ENCODE results near the gene VIPAS39.
A peak's percentile ranks its signal among the peaks of the same experiment; 100 is the strongest.

Gene VIPAS39

DNA sequence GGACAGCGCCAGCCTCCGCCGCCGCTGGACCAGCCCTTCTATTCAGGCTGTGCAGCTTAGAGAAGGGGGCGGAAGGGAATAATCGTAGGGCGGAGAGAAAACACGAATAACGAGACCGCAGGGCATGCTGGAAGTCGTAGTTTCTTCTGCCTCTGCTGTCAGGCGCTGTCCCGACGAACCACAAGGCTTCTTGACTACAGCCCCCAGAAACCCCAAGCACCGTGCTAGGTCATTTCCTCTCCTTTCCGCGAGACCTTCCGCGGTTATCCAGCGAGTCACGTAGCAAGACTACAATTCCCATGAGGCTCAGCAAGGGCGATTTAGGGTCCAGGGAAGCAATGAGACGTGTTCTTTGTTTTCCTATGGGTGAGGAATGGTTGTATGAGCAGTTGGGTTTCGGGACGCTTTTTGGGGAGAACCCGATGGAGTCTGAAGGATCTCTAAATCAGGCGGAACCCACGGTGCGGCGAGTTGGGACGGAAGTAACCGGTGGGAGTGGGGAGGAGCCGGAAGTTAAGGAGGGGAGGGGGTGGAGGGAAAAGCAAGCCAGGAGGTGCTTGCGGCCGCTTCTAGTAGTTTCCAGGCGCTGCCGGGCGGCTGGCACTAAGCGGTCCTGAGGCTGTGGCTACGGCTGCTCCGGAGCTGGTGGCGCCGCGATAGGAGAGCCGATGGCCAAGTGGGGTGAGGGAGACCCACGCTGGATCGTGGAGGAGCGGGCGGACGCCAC lies at the start of gene VIPAS39, which contains the start of gene AHSA1:
TSS of gene VIPAS39 (minus strand) at position 80 of the 727 bp plus-strand sequence. CDS start 3,499 bp downstream, outside the sequence.
TSS of gene AHSA1 (plus strand) at position 572 of the 727 bp plus-strand sequence. CDS start at position 669, 97 bp downstream.
- Histone ChIP-seq H3K9me3 (replicated peaks; ENCODE audit: insufficient read depth, low read length) (no peaks in the 10 kb centered on the region), H2AFZ (ENCODE audit: low read length) (peak within 1 kb of the TSS; percentile 68), H3K27ac (ENCODE audit: low read length) (peak within 1 kb of the TSS; percentile 75; the same call in 1 of the 2 replicates), H3K4me1 (ENCODE audit: low read length) (peaks cover 9% of the 10 kb centered on the region), H3K27me3 (replicated peaks; ENCODE audit: insufficient read depth, low read length) (no peaks in the 10 kb centered on the region), H4K20me1 (ENCODE audit: insufficient read depth, low read length) (no peaks in the 10 kb centered on the region), H3K9ac (ENCODE audit: low read length) (peak within 1 kb of the TSS; percentile 77), H3K36me3 (replicated peaks; ENCODE audit: insufficient read depth, low read length) (0 out of 2 replicates have a peak, but pooled peaks cover 7% of the 10 kb centered on the region), H3K4me2 (ENCODE audit: low read depth, low read length) (peak within 1 kb of the TSS; percentile 86), H3K9me2 (replicated peaks; ENCODE audit: insufficient read depth, low read length) (no peaks in the 10 kb centered on the region), H3F3A (ENCODE audit: insufficient read depth, low read length) (peaks cover 8% of the 10 kb centered on the region; the same call in 1 of the 2 replicates), H3K4me3 (ENCODE audit: low read length) (peak within 1 kb of the TSS; percentile 88), H3K79me2 (ENCODE audit: low read length) (peaks cover 46% of the 10 kb centered on the region)
- DNase-seq: peak; percentile 95
- TF ChIP-seq, protein P1, sequence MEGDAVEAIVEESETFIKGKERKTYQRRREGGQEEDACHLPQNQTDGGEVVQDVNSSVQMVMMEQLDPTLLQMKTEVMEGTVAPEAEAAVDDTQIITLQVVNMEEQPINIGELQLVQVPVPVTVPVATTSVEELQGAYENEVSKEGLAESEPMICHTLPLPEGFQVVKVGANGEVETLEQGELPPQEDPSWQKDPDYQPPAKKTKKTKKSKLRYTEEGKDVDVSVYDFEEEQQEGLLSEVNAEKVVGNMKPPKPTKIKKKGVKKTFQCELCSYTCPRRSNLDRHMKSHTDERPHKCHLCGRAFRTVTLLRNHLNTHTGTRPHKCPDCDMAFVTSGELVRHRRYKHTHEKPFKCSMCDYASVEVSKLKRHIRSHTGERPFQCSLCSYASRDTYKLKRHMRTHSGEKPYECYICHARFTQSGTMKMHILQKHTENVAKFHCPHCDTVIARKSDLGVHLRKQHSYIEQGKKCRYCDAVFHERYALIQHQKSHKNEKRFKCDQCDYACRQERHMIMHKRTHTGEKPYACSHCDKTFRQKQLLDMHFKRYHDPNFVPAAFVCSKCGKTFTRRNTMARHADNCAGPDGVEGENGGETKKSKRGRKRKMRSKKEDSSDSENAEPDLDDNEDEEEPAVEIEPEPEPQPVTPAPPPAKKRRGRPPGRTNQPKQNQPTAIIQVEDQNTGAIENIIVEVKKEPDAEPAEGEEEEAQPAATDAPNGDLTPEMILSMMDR (IDR thresholded peaks at IDR 0.05; ENCODE audit: low read length): no peak
- no peak for TF ChIP-seq EZH2phosphoT487 (IDR thresholded peaks at IDR 0.05; ENCODE audit: low read length)
- TF ChIP-seq EZH2 (optimal IDR thresholded peaks at IDR 0.05; ENCODE audit: low read depth, low read length): no peak

DNA sequence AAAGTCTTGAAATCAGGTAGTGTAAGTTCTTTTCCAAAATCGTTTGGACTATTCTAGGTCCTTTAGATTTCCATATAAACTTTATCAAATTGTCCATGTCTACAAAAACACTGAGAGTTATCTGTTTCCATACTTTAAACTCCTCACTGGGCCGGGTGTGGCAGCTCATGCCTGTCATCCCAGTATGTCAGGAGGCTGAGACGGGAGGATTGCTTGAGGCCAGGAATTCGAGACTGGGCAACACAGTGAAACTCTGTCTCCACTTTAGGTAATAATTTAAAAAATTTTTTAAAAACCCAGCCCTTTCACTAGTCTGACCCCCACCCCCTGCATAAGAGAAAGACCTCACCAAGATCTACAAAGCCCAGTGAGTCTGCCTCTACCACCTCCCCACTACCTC lies 47.6 kb upstream of the VIPAS39 start:
- Histone ChIP-seq H3F3A (ENCODE audit: insufficient read depth, low read length) (no peaks in the 10 kb centered on the region), H3K27me3 (replicated peaks; ENCODE audit: insufficient read depth, low read length) (no peaks in the 10 kb centered on the region), H3K27ac (ENCODE audit: low read length) (no peak overlapping the region), H2AFZ (ENCODE audit: low read length) (no peak overlapping the region), H3K36me3 (replicated peaks; ENCODE audit: insufficient read depth, low read length) (no peaks in the 10 kb centered on the region), H3K9me3 (replicated peaks; ENCODE audit: insufficient read depth, low read length) (no peaks in the 10 kb centered on the region), H3K4me3 (ENCODE audit: low read length) (no peak overlapping the region), H3K4me1 (ENCODE audit: low read length) (no peaks in the 10 kb centered on the region), H3K4me2 (ENCODE audit: low read depth, low read length) (no peak overlapping the region), H3K9ac (ENCODE audit: low read length) (no peak overlapping the region), H3K79me2 (ENCODE audit: low read length) (no peaks in the 10 kb centered on the region), H4K20me1 (ENCODE audit: insufficient read depth, low read length) (no peaks in the 10 kb centered on the region), H3K9me2 (replicated peaks; ENCODE audit: insufficient read depth, low read length) (no peaks in the 10 kb centered on the region)
- DNase-seq: no peak
- TF ChIP-seq EZH2 (optimal IDR thresholded peaks at IDR 0.05; ENCODE audit: low read depth, low read length) (no peak), EZH2phosphoT487 (IDR thresholded peaks at IDR 0.05; ENCODE audit: low read length) (no peak)
- TF ChIP-seq, protein P1 (IDR thresholded peaks at IDR 0.05; ENCODE audit: low read length): no peak

DNA sequence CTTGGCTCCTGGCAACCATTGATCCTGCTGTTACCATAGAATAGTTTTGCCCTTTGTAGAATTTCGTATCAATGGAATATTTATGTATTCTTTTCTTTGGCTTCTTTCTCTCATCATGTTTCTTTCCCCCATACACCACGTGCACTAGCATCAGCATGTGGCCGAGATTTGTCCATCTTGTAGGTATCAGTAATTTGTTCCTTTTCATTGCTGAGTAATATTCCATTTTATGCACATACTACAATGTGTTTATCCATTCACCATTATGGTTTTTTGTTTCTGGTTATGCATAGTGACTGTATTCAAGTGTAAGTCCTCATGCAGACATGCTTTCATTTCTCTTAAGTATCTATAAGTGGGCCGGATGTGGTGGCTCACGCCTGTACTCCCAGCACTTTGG lies 45.7 kb upstream of the VIPAS39 start:
- Histone ChIP-seq H3K27ac (ENCODE audit: low read length) (no peak overlapping the region), H3K9me3 (replicated peaks; ENCODE audit: insufficient read depth, low read length) (no peaks in the 10 kb centered on the region), H3K4me1 (ENCODE audit: low read length) (no peaks in the 10 kb centered on the region), H3K9ac (ENCODE audit: low read length) (no peak overlapping the region), H3K9me2 (replicated peaks; ENCODE audit: insufficient read depth, low read length) (no peaks in the 10 kb centered on the region), H3K36me3 (replicated peaks; ENCODE audit: insufficient read depth, low read length) (no peaks in the 10 kb centered on the region), H3F3A (ENCODE audit: insufficient read depth, low read length) (no peaks in the 10 kb centered on the region), H3K79me2 (ENCODE audit: low read length) (no peaks in the 10 kb centered on the region), H2AFZ (ENCODE audit: low read length) (no peak overlapping the region), H3K4me2 (ENCODE audit: low read depth, low read length) (no peak overlapping the region), H4K20me1 (ENCODE audit: insufficient read depth, low read length) (no peaks in the 10 kb centered on the region), H3K4me3 (ENCODE audit: low read length) (no peak overlapping the region), H3K27me3 (replicated peaks; ENCODE audit: insufficient read depth, low read length) (peaks cover 2% of the 10 kb centered on the region; the same call in 1 of the 2 replicates)
- TF ChIP-seq EZH2phosphoT487 (IDR thresholded peaks at IDR 0.05; ENCODE audit: low read length) (no peak), EZH2 (optimal IDR thresholded peaks at IDR 0.05; ENCODE audit: low read depth, low read length) (no peak)
- TF ChIP-seq, protein P1 (IDR thresholded peaks at IDR 0.05; ENCODE audit: low read length): no peak
- DNase-seq: no peak

All from MM.1S (cell line).